ENCODE data around the gene GAD2. TPM values are rescaled to one million over a fixed set of nuclear protein-coding genes. Genes with fewer than 3 reads are reported as not detected.

GAD2 gene
- total RNA-seq, 1 donor = not detected

DNA sequence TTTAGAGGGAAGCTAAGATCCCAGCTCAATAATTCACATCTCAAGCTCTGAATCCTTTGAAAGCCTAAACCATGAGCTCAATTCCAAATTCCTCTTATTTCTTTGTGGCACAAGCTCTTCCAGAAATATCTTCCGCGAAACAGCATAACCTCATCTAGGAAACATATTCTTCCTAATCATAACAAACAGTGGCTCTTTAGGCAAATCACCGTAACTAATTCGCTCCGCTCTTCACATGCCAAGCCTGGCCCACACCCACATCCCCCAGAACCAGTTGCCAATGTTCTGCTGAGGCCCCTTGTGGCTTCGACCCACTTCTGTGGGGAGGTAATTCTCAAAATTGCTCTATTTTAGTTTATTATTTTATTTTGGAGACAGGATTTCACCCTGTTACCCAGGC is 19.2 kb downstream of the GAD2 start:
- H3K4me3 ChIP-seq (ENCODE audit: low read depth, low read length) = no peak overlapping the region
- TF ChIP-seq, protein P1, sequence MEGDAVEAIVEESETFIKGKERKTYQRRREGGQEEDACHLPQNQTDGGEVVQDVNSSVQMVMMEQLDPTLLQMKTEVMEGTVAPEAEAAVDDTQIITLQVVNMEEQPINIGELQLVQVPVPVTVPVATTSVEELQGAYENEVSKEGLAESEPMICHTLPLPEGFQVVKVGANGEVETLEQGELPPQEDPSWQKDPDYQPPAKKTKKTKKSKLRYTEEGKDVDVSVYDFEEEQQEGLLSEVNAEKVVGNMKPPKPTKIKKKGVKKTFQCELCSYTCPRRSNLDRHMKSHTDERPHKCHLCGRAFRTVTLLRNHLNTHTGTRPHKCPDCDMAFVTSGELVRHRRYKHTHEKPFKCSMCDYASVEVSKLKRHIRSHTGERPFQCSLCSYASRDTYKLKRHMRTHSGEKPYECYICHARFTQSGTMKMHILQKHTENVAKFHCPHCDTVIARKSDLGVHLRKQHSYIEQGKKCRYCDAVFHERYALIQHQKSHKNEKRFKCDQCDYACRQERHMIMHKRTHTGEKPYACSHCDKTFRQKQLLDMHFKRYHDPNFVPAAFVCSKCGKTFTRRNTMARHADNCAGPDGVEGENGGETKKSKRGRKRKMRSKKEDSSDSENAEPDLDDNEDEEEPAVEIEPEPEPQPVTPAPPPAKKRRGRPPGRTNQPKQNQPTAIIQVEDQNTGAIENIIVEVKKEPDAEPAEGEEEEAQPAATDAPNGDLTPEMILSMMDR (IDR thresholded peaks at IDR 0.05; ENCODE audit: insufficient read depth, low read length) = no peak
- DNase-seq (ENCODE audit: low read depth) = no peak

DNA sequence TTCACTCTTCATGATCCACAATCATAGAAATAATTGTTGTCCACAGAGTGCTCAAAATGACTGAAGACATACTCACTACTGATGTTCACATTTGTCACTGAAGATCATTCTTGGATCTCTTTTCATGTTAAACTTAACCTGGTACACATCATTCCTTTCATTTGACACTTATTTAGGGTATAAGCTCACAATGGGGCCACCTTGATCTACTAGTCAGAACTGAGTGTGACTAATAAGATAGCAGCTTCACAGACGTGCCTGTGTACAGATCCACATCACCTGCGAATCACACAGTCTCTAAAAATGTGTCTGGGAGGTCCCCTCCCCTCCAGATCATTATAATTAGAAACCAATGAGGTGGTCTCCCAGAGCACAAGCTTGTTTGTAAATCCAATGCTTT is 21.8 kb downstream of the GAD2 start:
- DNase-seq (ENCODE audit: low read depth) = no peak
- TF ChIP-seq, protein P1 (IDR thresholded peaks at IDR 0.05; ENCODE audit: insufficient read depth, low read length) = no peak
- no peak overlapping the region for H3K4me3 ChIP-seq (ENCODE audit: low read depth, low read length)

DNA sequence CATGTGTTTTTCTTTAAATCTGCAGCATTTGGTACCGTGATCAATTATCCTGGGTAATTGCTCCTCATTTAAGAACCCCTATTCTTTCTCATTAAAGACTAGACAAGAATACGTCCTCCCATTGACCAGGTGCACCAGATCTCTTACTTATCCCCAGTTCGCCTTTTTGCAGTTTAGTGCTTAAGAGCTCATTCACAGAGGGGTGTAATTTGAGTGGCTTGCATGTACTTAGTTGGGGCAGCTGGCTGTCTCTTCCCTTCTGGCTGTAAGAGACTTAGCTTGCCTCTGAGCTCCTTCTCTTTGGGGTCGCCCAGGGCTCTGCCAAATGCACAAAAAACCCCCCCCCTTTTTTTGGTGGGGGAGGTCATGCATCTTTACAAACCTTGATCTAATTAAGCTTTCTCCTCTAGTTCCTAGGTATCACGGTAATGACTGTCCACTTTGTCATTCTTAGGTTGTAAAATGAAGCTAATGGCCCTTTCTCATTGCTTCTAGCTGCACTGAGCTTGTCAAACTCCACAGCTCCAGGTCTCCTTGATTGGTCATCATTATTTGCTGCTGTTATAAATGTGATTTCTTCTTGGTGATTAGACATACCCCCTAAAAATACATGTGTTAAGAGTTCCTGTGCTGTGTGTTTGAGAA is 26.3 kb downstream of the GAD2 start:
- no peak for DNase-seq (ENCODE audit: low read depth)
- TF ChIP-seq, protein P1 (IDR thresholded peaks at IDR 0.05; ENCODE audit: insufficient read depth, low read length) = no peak
- H3K4me3 ChIP-seq (ENCODE audit: low read depth, low read length) = no peak overlapping the region

DNA sequence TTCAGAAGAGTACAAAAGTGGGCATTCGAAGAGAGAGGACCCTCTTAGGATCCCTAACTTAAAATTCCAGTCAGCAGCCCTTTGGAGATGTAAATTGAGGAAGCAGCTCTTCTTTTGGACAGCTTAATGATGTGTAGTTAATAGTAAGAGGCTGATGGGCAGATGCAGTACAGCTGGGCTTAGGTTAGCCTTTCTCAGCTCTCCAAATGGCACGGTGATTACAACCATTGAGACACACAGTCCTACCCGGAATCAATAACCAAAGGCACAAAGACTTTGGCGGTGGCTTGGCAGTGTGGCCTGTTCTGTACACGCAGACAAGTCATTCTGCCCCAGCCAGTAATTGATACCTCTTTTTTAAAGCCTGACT is 26.8 kb downstream of the GAD2 start:
- DNase-seq (ENCODE audit: low read depth) = no peak
- TF ChIP-seq, protein P1 (IDR thresholded peaks at IDR 0.05; ENCODE audit: insufficient read depth, low read length) = no peak
- no peak overlapping the region for H3K4me3 ChIP-seq (ENCODE audit: low read depth, low read length)

DNA sequence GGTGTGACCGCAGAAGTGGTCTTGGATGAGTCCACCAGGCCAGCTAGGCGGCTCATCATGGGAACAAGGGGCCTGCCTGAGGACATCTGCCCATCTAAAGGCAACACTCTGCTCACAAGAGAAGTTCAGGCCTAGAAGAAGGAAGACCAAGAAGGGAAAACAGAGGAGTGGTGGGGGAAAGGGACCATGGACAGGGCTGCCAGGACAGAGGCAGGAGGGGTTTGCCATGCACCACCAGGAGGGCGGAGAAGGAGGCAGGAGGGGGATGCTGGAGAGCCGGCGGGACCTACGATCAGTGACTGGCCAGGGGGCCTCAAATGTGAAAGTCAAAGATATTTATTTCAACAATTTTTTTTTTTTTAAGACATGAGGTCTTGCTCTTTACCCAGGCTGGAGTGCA is 33.1 kb downstream of the GAD2 start:
- DNase-seq (ENCODE audit: low read depth) = no peak
- TF ChIP-seq, protein P1 (IDR thresholded peaks at IDR 0.05; ENCODE audit: insufficient read depth, low read length) = no peak

DNA sequence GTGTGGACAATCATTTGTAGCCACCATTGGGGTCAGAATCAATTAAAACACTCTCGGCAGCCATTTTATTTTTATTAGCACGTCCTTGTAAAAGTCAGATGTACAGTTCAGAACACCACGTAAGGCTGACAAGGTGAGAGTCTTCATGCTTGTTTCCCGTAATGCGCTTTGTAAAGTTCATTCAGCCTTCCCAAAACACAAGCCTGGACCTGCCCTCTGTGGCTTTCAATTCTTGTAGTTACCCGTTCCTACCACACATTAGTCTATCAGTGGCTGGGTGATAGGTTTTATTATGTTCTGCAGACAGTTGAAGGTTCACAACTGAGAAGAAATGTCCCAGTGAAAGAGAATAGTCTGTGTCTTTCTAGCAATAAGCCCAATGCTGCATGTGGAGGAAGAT is 35.4 kb downstream of the GAD2 start:
- no peak for DNase-seq (ENCODE audit: low read depth)
- H3K4me3 ChIP-seq (ENCODE audit: low read depth, low read length) = no peak overlapping the region
- TF ChIP-seq, protein P1 (IDR thresholded peaks at IDR 0.05; ENCODE audit: insufficient read depth, low read length) = no peak

More for the DNA sequence above, 33.1 kb downstream of the GAD2 start:
- no peak overlapping the region for H3K4me3 ChIP-seq (ENCODE audit: low read depth, low read length)

DNA sequence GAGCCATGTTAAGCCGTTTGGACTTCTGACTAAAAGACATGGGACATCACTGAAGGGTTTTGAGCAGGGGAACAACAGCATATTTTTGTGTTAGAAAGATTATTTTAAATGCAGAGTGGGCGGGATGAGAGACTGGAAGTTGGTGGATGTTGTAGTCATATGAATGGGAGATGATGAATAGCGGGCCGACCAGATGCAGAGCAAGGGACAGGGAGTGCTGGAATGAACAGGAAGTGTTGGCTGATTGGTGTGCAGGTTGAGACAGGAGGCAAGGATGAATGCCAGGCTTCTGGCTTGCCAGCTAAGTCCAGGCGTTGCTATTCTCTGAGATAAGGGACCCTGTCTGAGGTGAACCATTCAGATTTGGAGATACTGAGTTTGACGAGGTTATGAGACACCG is 38.0 kb downstream of the GAD2 start:
- H3K4me3 ChIP-seq (ENCODE audit: low read depth, low read length) = no peak overlapping the region
- TF ChIP-seq, protein P1 (IDR thresholded peaks at IDR 0.05; ENCODE audit: insufficient read depth, low read length) = no peak
- DNase-seq (ENCODE audit: low read depth) = no peak
